ENCODE results near the gene SLC16A10. TPM values are rescaled to one million over a fixed set of nuclear protein-coding genes. Genes with fewer than 3 reads are reported as not detected.

SLC16A10 gene
- total and polyA plus RNA-seq, 2 experiments from 2014 or later: 12.1 to 30.9 TPM

GRCh38 chr6:111159633-111160032, 72.3 kb downstream of the SLC16A10 start:
- H3K79me2 ChIP-seq (replicated peaks; ENCODE audit: insufficient read depth): no peaks in the 10 kb centered on the region
- H3K4me2 ChIP-seq: no peak overlapping the region
- H3F3A ChIP-seq (replicated peaks; ENCODE audit: low read depth): no peaks in the 10 kb centered on the region
- DNase-seq (ENCODE audit: low spot score) (no peak), ATAC-seq (no peak)
- H3K27me3 ChIP-seq (ENCODE audit: insufficient read depth): no peaks in the 10 kb centered on the region
- H3K4me3 ChIP-seq: no peak overlapping the region
- TF ChIP-seq ZNF462 (CRISPR knock-in tag; IDR thresholded peaks at IDR 0.05) (no peak), NANOG (IDR thresholded peaks at IDR 0.05; ENCODE audit: borderline replicate concordance) (no peak), REST (IDR thresholded peaks at IDR 0.05; ENCODE audit: unreplicated experiment) (no peak), STAT1 (IDR thresholded peaks at IDR 0.05; ENCODE audit: unreplicated experiment) (no peak), EZH2 (IDR thresholded peaks at IDR 0.05; ENCODE audit: low read depth, unreplicated experiment) (no peak), EZH2phosphoT487 (IDR thresholded peaks at IDR 0.05; ENCODE audit: unreplicated experiment) (no peak), CREB1 (CRISPR knock-in tag; IDR thresholded peaks at IDR 0.05; ENCODE audit: low read depth) (no peak), CTCF (conservative IDR thresholded peaks at IDR 0.05; ENCODE audit: low read depth in 2 of 2) (no peak), ZNF331 (CRISPR knock-in tag; IDR thresholded peaks at IDR 0.05; ENCODE audit: low read depth) (no peak), JUNB (IDR thresholded peaks at IDR 0.05; ENCODE audit: unreplicated experiment) (no peak), POLR2AphosphoS5 (IDR thresholded peaks at IDR 0.05; ENCODE audit: low read depth) (no peak), ZNF114 (CRISPR knock-in tag; IDR thresholded peaks at IDR 0.05) (no peak), ETS1 (IDR thresholded peaks at IDR 0.05) (no peak)
- Mint-ChIP-seq H3K9me3 (peaks cover 53% of the 10 kb centered on the region), H3K4me3 (no peak overlapping the region), H3K27me3 (ENCODE audit: insufficient read depth, low read depth, poor library complexity) (no peaks in the 10 kb centered on the region), H3K4me1 (no peaks in the 10 kb centered on the region), H3K27ac (no peak overlapping the region), H3K36me3 (ENCODE audit: low read depth) (peaks cover 30% of the 10 kb centered on the region)
- H3K27ac ChIP-seq (ENCODE audit: low read depth): no peak overlapping the region
- H3K36me3 ChIP-seq (ENCODE audit: insufficient read depth): peaks cover 18% of the 10 kb centered on the region
- H4K20me1 ChIP-seq (replicated peaks; ENCODE audit: insufficient read depth): no peaks in the 10 kb centered on the region
- no peak overlapping the region for H2AFZ ChIP-seq
- peaks cover 6% of the 10 kb centered on the region; the same call in 1 of the 2 replicates for H3K9me2 ChIP-seq (ENCODE audit: insufficient read depth)
- no peaks in the 10 kb centered on the region for H3K4me1 ChIP-seq (ENCODE audit: insufficient read depth)

All from GM23338 (cell line).